ENCODE results near the gene IL22RA1.

DNA sequence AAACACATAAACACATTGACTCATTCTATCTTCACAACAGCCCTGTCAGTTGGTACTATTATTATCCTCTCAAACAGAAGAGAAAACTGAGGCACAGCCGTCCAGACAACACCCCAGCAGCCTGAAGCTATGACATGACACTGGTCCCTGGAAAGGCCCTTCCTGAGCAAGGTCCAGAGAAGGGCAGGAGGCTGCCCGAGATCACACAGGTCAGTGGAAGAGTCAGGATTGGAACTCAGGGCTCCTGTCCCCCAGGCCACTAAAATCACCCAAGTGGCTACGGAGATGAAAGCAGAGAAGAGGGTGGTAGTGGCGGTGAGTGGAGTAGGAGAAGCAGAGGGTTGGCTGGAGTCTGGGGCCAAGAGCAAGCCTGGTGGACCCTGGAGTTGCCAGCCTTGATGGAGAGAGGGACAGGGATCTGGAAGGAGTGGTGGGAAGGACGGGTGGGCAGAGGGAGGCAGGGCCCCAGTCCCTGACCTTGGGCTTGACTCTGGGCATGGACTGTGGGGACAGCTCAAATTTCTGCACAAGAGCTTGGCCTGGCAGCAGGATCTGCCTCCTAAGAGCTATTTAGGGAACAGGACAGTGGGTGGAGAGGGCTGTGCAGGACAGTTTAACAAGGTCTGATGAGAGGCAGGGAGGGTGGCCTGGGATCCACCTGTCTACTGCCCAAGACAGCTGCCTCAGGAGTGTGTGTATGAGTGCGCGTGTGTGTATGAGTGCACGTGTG lies 46.8 kb downstream of the IL22RA1 start:
- TF ChIP-seq, protein P1, sequence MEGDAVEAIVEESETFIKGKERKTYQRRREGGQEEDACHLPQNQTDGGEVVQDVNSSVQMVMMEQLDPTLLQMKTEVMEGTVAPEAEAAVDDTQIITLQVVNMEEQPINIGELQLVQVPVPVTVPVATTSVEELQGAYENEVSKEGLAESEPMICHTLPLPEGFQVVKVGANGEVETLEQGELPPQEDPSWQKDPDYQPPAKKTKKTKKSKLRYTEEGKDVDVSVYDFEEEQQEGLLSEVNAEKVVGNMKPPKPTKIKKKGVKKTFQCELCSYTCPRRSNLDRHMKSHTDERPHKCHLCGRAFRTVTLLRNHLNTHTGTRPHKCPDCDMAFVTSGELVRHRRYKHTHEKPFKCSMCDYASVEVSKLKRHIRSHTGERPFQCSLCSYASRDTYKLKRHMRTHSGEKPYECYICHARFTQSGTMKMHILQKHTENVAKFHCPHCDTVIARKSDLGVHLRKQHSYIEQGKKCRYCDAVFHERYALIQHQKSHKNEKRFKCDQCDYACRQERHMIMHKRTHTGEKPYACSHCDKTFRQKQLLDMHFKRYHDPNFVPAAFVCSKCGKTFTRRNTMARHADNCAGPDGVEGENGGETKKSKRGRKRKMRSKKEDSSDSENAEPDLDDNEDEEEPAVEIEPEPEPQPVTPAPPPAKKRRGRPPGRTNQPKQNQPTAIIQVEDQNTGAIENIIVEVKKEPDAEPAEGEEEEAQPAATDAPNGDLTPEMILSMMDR (conservative IDR thresholded peaks at IDR 0.05; ENCODE audit: low read length) = no peak
- TF ChIP-seq EZH2phosphoT487 (IDR thresholded peaks at IDR 0.05; ENCODE audit: borderline replicate concordance, low read depth, low read length) = no peak
